ENCODE data around the gene ZBTB25.

The ZBTB25 gene

DNA sequence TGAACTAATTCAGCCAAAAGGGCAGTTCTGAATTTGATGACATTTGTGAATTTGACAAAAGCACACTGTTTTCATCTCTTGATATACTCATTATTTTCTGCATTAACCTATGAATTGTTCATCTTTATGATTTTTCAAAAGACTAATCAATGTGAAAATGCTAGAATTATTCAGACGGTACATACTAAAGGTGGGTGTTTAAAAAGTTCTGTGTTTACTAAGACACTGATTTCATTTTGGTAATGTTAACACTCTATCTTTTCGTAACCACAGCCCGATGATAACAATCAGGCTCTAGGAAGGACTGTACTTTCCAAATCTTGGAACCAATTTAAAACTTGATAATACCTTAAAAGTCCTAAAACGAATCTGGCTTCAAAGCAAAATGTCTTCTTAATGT lies 28.9 kb downstream of the ZBTB25 start:
- FAIRE-seq: no peak

- peak; percentile 55 for FAIRE-seq
Observed at GRCh38 chr14:64474041-64474440, 29.6 kb downstream of the ZBTB25 start.

DNA sequence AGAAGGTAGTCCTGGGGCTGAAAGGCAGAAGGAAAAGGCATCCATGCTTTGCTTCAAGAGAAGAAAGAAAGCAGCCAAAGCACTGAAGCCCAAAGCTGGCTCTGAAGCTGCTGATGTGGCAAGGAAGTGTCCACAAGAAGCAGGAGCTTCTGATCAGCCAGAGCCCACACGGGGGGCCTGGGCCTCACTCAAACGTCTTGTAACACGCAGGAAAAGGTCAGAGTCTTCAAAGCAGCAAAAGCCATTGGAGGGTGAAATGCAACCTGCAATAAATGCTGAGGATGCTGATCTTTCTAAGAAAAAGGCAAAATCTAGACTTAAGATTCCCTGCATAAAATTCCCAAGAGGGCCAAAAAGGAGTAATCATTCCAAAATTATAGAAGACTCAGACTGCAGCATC lies 35.2 kb downstream of the ZBTB25 start:
- no peak for FAIRE-seq

DNA sequence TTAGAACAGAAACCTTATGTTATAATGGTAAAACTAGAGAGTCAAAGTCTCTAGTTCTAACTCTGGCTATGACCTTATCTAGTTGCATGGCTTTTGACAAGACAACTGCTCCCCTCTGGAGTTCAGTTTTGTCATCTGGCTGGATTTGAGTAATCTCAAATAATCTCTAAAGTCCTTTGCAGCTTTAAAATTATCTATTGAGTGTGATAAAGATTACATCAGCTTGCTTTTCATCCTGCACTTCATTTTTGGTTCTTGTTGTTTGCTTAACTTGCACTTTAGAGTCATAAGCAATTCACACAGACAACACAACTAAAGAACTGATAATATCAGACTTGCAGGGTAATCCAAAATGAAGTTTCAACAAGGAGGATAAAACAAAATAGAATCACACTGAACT lies 36.1 kb downstream of the ZBTB25 start:
- FAIRE-seq: no peak

GRCh38 chr14:64467101-64467500 lies 36.5 kb downstream of the ZBTB25 start:
- FAIRE-seq: no peak

- no peak for FAIRE-seq
Observed at GRCh38 chr14:64465831-64466554, 37.6 kb downstream of the ZBTB25 start.

GRCh38 chr14:64465191-64465822 lies 38.3 kb downstream of the ZBTB25 start, which contains the start of gene AKAP5:
AKAP5 (plus strand) TSS chr14:64465499; CDS start chr14:64468395, 2,896 bp downstream.
- FAIRE-seq: no peak

DNA sequence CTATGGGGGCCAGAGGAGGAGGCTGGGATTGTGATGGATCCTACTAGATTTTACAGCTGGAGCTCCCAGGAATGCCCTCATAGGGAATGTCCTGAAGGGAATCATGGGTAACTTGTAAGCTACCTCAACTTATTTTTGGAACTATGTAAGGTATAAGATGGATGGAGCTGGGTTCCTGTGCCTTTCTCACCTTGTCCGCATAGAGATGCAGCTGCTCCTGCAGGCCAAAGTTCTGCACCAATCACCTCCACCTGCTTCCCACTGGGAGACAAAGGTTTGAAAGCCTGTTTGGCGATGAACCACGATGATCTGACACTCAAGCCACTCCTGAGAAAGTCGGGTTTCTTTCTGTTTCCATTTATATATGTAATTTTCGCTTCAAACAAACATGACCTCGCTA lies 39.0 kb downstream of the ZBTB25 start:
- no peak for FAIRE-seq

DNA sequence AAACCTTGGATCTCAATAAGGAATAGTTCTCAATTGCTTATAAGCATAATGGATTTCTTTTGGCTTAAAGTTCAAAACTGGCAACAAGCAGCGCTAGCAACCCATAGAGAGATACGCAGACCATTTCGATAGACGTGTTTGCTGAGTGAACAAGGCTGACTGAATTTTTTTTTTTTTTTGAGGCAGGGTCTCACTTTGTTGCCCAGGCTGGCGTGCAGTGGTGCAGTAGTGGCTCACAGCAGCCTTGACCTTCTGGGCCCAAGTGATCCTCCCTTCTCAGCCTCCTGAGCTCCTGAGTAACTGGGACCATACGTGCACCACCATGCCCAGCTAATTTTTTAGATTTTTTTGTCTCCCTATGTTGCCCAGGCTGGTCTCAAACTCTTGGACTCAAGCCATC lies 39.8 kb downstream of the ZBTB25 start:
- no peak for FAIRE-seq

- FAIRE-seq: no peak
Observed at GRCh38 chr14:64463195-64463594, 40.4 kb downstream of the ZBTB25 start.

- FAIRE-seq: no peak
Observed at GRCh38 chr14:64461221-64461620, 42.4 kb downstream of the ZBTB25 start.

- FAIRE-seq: no peak
Observed at GRCh38 chr14:64459405-64460136, 44.1 kb downstream of the ZBTB25 start.

DNA sequence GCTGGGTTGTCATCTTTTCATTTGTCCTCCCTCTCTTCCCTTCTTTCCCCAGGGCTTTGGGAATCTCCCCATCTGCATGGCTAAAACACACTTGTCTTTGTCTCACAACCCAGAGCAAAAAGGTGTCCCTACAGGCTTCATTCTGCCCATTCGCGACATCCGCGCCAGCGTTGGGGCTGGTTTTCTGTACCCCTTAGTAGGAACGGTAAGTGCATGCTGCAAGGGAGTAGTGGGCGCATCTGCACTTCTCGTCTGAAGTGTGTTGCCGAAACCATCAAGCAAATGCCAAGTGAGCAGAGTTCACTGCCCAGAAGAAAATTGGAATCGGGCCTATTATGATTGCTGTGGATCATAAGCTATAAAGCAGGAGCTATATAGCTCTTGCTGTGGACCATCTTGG lies 49.0 kb downstream of the ZBTB25 start:
- no peak for FAIRE-seq

GRCh38 chr14:64450255-64450654 lies 53.4 kb downstream of the ZBTB25 start:
- FAIRE-seq: no peak

GRCh38 chr14:64447876-64448670 lies 55.6 kb downstream of the ZBTB25 start:
- no peak for FAIRE-seq

DNA sequence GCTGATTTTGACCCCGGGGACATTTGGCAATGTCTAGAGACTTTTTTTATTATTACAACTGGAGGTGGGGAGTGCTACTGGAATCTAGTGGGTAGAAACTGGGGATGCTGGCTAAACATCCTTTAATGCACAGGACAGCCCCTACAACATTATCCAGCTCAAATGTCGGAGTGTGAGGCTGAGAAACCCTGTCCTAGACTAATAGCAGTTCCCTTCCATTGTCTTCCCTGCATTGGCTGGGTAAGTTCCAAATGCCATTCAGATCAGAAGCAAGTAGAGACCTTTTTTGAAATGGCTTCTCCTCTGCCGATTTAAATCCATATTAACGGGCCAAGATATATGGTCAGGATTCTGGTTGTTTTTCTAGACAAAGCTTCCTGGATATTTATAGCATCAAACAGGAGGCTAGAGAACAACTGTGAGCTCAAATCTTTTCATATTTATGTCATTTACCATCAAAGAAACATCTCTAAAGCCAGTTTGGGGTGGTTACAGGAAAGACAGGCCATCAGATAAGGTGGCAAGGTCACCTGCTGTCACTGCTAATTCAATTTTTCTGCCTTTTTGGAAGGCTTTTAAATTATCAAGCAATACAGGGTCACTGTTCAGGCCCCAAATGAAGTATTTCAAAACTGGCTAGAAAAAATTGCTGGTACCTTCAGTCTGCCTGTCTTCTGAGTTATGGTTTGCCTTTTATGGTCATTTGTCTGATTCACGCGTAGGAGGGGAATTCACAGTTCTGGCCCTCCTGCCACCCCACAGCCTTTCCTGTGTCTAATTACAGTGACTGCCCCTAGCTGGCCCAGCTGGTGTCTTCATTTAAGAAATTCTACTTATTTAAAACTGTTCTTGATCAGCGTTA lies 58.4 kb downstream of the ZBTB25 start:
- no peak for FAIRE-seq

DNA sequence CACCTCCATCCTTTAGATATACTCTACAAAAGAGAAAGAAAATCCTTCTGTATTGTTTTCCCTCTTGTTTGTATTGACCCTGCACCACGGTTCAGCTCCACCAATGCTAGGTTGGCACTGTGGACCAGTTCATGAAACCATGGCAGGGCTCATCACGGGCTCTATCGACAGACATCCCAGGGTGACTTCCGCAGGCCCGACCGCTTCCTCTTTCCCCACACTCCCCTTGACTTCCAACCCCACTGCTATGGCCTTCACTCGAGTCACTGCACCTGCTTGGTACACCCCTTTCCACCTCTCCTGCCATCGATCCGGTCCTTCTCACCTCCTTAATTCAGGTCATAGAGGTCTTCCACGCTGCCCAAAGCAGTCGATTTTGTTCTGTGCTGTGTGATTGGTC lies 59.5 kb downstream of the ZBTB25 start:
- FAIRE-seq: no peak

DNA sequence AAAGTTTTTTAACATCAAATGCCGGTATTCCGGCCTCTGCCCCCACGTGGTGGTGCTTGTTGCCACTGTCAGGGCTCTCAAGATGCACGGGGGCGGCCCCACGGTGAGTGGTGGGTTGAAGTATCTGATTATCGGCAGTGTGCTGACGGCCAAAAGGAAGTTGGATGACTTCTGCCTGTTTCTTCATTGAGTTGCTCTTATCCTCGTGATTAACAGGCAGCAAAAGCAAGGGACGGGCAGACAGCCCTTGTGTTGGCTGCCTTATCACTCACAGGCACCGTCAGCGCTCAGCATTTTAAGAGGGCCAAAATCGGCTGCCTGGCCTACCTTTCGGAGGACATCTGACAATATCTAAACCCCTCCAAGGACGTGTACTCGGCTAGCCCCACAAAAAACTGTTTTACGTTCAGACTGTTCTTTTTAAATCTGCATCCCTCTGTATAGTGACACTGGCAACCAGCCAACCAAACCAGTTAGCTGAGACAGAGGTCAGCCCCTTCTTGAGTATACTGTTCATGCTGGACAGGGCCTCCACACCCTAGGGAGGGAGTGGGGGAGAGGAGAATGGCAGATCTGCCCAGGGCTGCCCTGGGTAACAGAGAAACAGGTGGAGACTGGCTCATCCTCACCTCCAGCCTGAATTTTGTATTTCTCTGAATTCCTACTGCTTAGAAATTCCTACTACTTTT lies 61.2 kb downstream of the ZBTB25 start:
- no peak for FAIRE-seq

GRCh38 chr14:64440494-64440893 lies 63.1 kb downstream of the ZBTB25 start:
- FAIRE-seq: no peak

DNA sequence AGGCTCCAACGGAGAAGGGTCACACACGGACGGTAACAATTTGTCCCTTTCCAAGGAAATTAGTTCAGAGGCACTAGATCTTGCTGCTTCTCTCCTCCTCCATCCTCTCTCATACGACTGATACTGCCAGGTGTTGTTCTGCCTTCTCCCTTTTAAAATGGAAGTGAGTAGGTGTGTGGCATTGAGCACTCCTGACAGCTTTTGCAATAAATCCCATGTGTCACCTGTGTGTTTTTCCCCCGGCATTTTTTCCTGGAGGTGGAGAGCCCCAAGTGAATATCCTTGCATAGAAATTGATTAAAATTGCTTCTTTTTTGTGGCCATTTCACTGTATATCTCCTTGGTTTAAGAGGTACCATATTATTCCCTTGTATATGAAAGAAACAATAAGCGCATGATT lies 64.5 kb downstream of the ZBTB25 start:
- FAIRE-seq: no peak

DNA sequence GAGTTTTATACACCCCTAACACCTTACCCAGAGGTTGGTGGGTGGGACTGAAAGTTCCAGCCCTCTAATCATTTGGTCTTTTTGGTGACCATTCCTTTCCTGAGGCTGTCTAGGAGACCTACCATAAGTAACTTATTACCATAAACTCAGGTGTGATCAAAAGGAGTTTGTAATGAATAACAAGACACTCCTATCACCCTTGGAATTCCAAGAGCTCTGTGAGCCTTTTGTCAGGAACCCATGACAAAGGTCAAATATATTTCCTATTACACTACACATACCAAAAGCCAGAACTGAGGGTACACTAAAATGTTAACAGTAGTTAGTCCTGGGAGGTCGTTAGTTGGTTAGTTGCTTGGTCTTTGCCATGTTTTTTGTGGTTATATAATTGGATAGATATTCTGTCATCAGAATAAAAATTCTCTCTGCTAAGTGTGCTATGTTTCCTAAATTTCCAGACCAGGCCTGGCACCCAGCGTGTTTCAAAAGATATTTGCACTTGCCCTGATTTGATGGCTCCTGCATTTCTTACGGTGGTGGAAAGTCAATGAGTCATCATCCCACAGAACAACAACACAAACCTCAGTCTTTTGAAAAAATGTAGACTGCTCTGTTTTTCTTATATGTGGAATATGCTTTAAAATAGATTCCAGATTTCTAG lies 65.3 kb downstream of the ZBTB25 start:
- no peak for FAIRE-seq
